RWPE2 (cell line): Measurements from ENCODE around the gene KCNA3.

Experiments
- ATAC-seq: fragments of 200-7000 bp; cut with Tn5 transposase; 3 replicates; pipeline ENCODE4 v1.9.1; 2021; ENCODE audit warnings: low read depth
- DNase-seq: peaks from one replicate; pipeline ENCODE4 v3.0.0-alpha.2; 2020; ENCODE audit warnings: low spot score
- H3K27ac ChIP-seq: fragments of 450-650 bp; 2 replicates; pipeline ENCODE4 v1.5.1; 2017; ENCODE audit warnings: mild to moderate bottlenecking; ENCODE audit not compliant: poor library complexity, severe bottlenecking
- H3K27me3 ChIP-seq: fragments of 250-450 bp; sonication (Bioruptor Pico); 2 replicates; pipeline ENCODE4 v1.5.1; 2021; ENCODE audit warnings: mild to moderate bottlenecking, moderate library complexity; ENCODE audit not compliant: insufficient read depth, poor library complexity, severe bottlenecking
- H3K36me3 ChIP-seq: fragments of 250-450 bp; sonication (Bioruptor Pico); 2 replicates; pipeline ENCODE4 v1.5.1; 2020; ENCODE audit warnings: low read depth, mild to moderate bottlenecking, moderate library complexity
- H3K4me1 ChIP-seq: fragments of 250-450 bp; sonication (Bioruptor Pico); 2 replicates; pipeline ENCODE4 v1.5.1; 2021; ENCODE audit warnings: mild to moderate bottlenecking, moderate library complexity; ENCODE audit not compliant: insufficient read depth, poor library complexity, severe bottlenecking
- H3K4me3 ChIP-seq: fragments of 250-450 bp; sonication (Bioruptor Pico); 2 replicates; pipeline ENCODE4 v1.5.1; 2021; ENCODE audit warnings: mild to moderate bottlenecking, moderate library complexity; ENCODE audit not compliant: severe bottlenecking
- H3K9me3 ChIP-seq: fragments of 250-450 bp; sonication (Bioruptor Pico); 2 replicates; pipeline ENCODE4 v1.5.1; 2021; ENCODE audit warnings: mild to moderate bottlenecking, moderate library complexity; ENCODE audit not compliant: severe bottlenecking
- CTCF ChIP-seq: fragments of 450-650 bp; IDR thresholded peaks from one replicate; pipeline ENCODE4 v1.5.1; 2017; ENCODE audit warnings: mild to moderate bottlenecking, moderate library complexity; ENCODE audit not compliant: poor library complexity, severe bottlenecking

KCNA3 gene

GRCh38 chr1:110657351-110657750 lies 17.4 kb downstream of the KCNA3 start:
- H3K4me3 ChIP-seq, result no peak overlapping the region
- no peak for TF ChIP-seq CTCF
- no peaks in the 10 kb centered on the region for H3K36me3 ChIP-seq
- no peak overlapping the region for H3K27ac ChIP-seq
- ATAC-seq (no peak), DNase-seq (no peak)
- no peaks in the 10 kb centered on the region for H3K4me1 ChIP-seq
- no peaks in the 10 kb centered on the region for H3K9me3 ChIP-seq
- peaks cover 52% of the 10 kb centered on the region for H3K27me3 ChIP-seq

- Histone ChIP-seq H3K4me3 (no peak overlapping the region), H3K36me3 (no peaks in the 10 kb centered on the region), H3K9me3 (no peaks in the 10 kb centered on the region), H3K27ac (no peak overlapping the region), H3K4me1 (peaks cover 6% of the 10 kb centered on the region), H3K27me3 (peaks cover 31% of the 10 kb centered on the region)
- TF ChIP-seq CTCF, result no peak
- DNase-seq (no peak), ATAC-seq (no peak)
These were observed 24.1 kb downstream of the KCNA3 start for GRCh38 chr1:110650609-110651008.

- H3K9me3 ChIP-seq, result no peaks in the 10 kb centered on the region
These were observed 26.3 kb downstream of the KCNA3 start for GRCh38 chr1:110648417-110648816.

GRCh38 chr1:110647254-110647891 lies 27.4 kb downstream of the KCNA3 start:
- Histone ChIP-seq H3K9me3 (no peaks in the 10 kb centered on the region), H3K27me3 (peaks cover 6% of the 10 kb centered on the region), H3K27ac (no peak overlapping the region), H3K4me1 (peaks cover 7% of the 10 kb centered on the region), H3K36me3 (no peaks in the 10 kb centered on the region), H3K4me3 (no peak overlapping the region)
- no peak for TF ChIP-seq CTCF
- DNase-seq, result no peak
- no peak for ATAC-seq

More at GRCh38 chr1:110648417-110648816, 26.3 kb downstream of the KCNA3 start:
- Histone ChIP-seq H3K27me3 (peaks cover 10% of the 10 kb centered on the region), H3K4me1 (peaks cover 7% of the 10 kb centered on the region), H3K36me3 (no peaks in the 10 kb centered on the region), H3K27ac (no peak overlapping the region), H3K4me3 (no peak overlapping the region)
- DNase-seq (no peak), ATAC-seq (no peak)
- TF ChIP-seq CTCF, result no peak

- Histone ChIP-seq H3K27me3 (peaks cover 6% of the 10 kb centered on the region), H3K4me3 (no peak overlapping the region), H3K36me3 (no peaks in the 10 kb centered on the region), H3K27ac (no peak overlapping the region), H3K9me3 (no peaks in the 10 kb centered on the region), H3K4me1 (peaks cover 7% of the 10 kb centered on the region)
- no peak for DNase-seq
- TF ChIP-seq CTCF, result no peak
- peak; percentile 88 for ATAC-seq
These were observed 28.7 kb downstream of the KCNA3 start for GRCh38 chr1:110645821-110646735.
